PC-3 (cell line): ENCODE measurements around the gene ZC3H12A. TPM values are rescaled to one million over a fixed set of nuclear protein-coding genes. Genes with fewer than 3 reads are reported as not detected.

ENCODE experiments used
- ATAC-seq: fragments of 200-7000 bp; cut with Tn5 transposase; 2 replicates; pipeline ENCODE4 v1.9.1; 2020; ENCODE audit warnings: mild to moderate bottlenecking, moderate library complexity
- BruUV-seq: library from RNA; stranded (reverse); fragments of 400-500 nt; replicated peaks from 2 replicates; lab custom pipeline; 2021; lab: Mats Ljungman, UMichigan
- CTCF ChIA-PET: fragments of 300-600 bp; sonication (Branson Sonifier 250); formaldehyde crosslinking; loops from one replicate; lab custom pipeline; 2022; ENCODE audit warnings: antibody characterized with exemption; lab: Charles Lee
- POLR2A ChIA-PET: fragments of 300-600 bp; sonication (Branson Sonifier 250); formaldehyde crosslinking; loops from one replicate; lab custom pipeline; 2022; ENCODE audit warnings: antibody characterized with exemption; ENCODE audit not compliant: unreplicated experiment; lab: Charles Lee
- DNase-seq: peaks from one replicate; pipeline ENCODE4 v3.0.0-alpha.2; 2015
- H2AFZ ChIP-seq: fragments of 300-600 bp; sonication (generic); 2 replicates; pipeline ENCODE4 v1.6.0; 2016; ENCODE audit warnings: antibody characterized with exemption, low read length
- H3F3A ChIP-seq: fragments of 300-600 bp; sonication (generic); one replicate; pipeline ENCODE4 v1.6.0; 2017; ENCODE audit warnings: antibody characterized with exemption, low read length, control low read depth, mild to moderate bottlenecking; ENCODE audit not compliant: unreplicated experiment
- H3K27ac ChIP-seq: fragments of 300-600 bp; sonication (generic); 2 replicates; pipeline ENCODE4 v1.5.1; 2016; ENCODE audit warnings: mild to moderate bottlenecking, low read length
- H3K27me3 ChIP-seq: fragments of 300-600 bp; sonication (generic); 2 replicates; pipeline ENCODE4 v1.6.1; 2016; ENCODE audit warnings: low read length, mixed read lengths
- H3K36me3 ChIP-seq: fragments of 300-600 bp; sonication (generic); 2 replicates; pipeline ENCODE4 v1.6.1; 2016; ENCODE audit warnings: low read depth, mixed run types, low read length, mixed read lengths
- H3K4me1 ChIP-seq: fragments of 300-600 bp; sonication (generic); 2 replicates; pipeline ENCODE4 v1.5.1; 2016; ENCODE audit warnings: low read length; ENCODE audit not compliant: insufficient read depth
- H3K4me2 ChIP-seq: fragments of 300-600 bp; sonication (generic); 2 replicates; pipeline ENCODE4 v1.6.0; 2016; ENCODE audit warnings: low read length
- H3K4me3 ChIP-seq: fragments of 300-600 bp; sonication (generic); 2 replicates; pipeline ENCODE4 v1.5.1; 2016; ENCODE audit warnings: mild to moderate bottlenecking, low read length, mixed read lengths
- H3K79me2 ChIP-seq: fragments of 300-600 bp; sonication (generic); 2 replicates; pipeline ENCODE4 v1.6.1; 2017; ENCODE audit warnings: low read length, mixed read lengths
- H3K9ac ChIP-seq: fragments of 300-600 bp; sonication (generic); 2 replicates; pipeline ENCODE4 v1.6.0; 2016; ENCODE audit warnings: mild to moderate bottlenecking, low read length
- H3K9me2 ChIP-seq: fragments of 300-600 bp; sonication (generic); replicated peaks from 2 replicates; pipeline ENCODE4 v1.6.1; 2016; ENCODE audit warnings: mixed run types, low read length, mixed read lengths
- H3K9me3 ChIP-seq: fragments of 300-600 bp; sonication (generic); 2 replicates; pipeline ENCODE4 v1.6.1; 2016; ENCODE audit warnings: low read length, mixed read lengths
- H4K20me1 ChIP-seq: fragments of 300-600 bp; sonication (generic); 2 replicates; pipeline ENCODE4 v1.6.1; 2016; ENCODE audit warnings: low read length, mixed read lengths
- CTCF ChIP-seq: fragments of 300-600 bp; sonication (generic); conservative IDR thresholded peaks from 2 replicates; pipeline ENCODE4 v1.5.1; 2017; ENCODE audit warnings: antibody characterized with exemption, low read depth, mild to moderate bottlenecking, low read length
- EZH2 ChIP-seq: fragments of 300-600 bp; sonication (generic); IDR thresholded peaks from one replicate; pipeline ENCODE4 v1.6.1; 2017; ENCODE audit warnings: antibody characterized with exemption, mild to moderate bottlenecking, low read length; ENCODE audit not compliant: unreplicated experiment
- EZH2phosphoT487 ChIP-seq: fragments of 300-600 bp; sonication (generic); IDR thresholded peaks from 2 replicates; pipeline ENCODE4 v1.6.1; 2018; ENCODE audit warnings: mild to moderate bottlenecking, antibody characterized with exemption, low read length, borderline replicate concordance
- intact Hi-C: fragments of 100-400 bp; cut with micrococcal nuclease; formaldehyde crosslinking; loops from 2 replicates; pipeline ENCODE4 v1.9.0; 2023
- total RNA-seq: library from RNA; depleted of rRNA; stranded (reverse); fragments of >200 nt; gene quantifications from 2 replicates; pipeline ENCODE4 v1.2.3, GENCODE V29; 2014

Gene ZC3H12A
- total RNA-seq, 1 experiment from 2014 or later = 45.3 TPM

GRCh38 chr1:37471345-37472231 lies 2.8 kb upstream of the ZC3H12A start:
- Histone ChIP-seq H3K4me3 (peak overlapping the region; percentile 52), H3K27me3 (no peaks in the 10 kb centered on the region), H3F3A (no peaks in the 10 kb centered on the region), H3K79me2 (peaks cover 42% of the 10 kb centered on the region), H4K20me1 (peaks cover 16% of the 10 kb centered on the region), H3K9me2 (no peaks in the 10 kb centered on the region), H3K4me1 (peaks cover 30% of the 10 kb centered on the region), H3K4me2 (peak overlapping the region; percentile 97), H2AFZ (peak overlapping the region; percentile 56), H3K27ac (peak overlapping the region; percentile 67), H3K9me3 (no peaks in the 10 kb centered on the region), H3K36me3 (0 out of 2 replicates have a peak, but pooled peaks cover 5% of the 10 kb centered on the region), H3K9ac (peak overlapping the region; percentile 37; the same call in 1 of the 2 replicates)
- intact Hi-C loops = loop anchor here (5.0 kb wide), 1 partner anchor 221 kb away; the partner anchor contains the start of gene CDCA8
- TF ChIP-seq EZH2phosphoT487 (no peak), EZH2 (no peak), CTCF (no peak)
- ATAC-seq (peak; percentile 60), DNase-seq (peak; percentile 82)
- POLR2A ChIA-PET = no interaction called here
- no TSS peak for BruUV-seq
- CTCF ChIA-PET = no interaction called here

GRCh38 chr1:37472281-37472680 lies 2.1 kb upstream of the ZC3H12A start:
- H2AFZ ChIP-seq = no peak overlapping the region
- DNase-seq (no peak), ATAC-seq (no peak)
- no peak overlapping the region for H3K4me3 ChIP-seq
- H3K9ac ChIP-seq = no peak overlapping the region
- H4K20me1 ChIP-seq = peaks cover 16% of the 10 kb centered on the region
- H3K79me2 ChIP-seq = peaks cover 49% of the 10 kb centered on the region
- peak overlapping the region; percentile 67 for H3K27ac ChIP-seq
- BruUV-seq = no TSS peak
- H3K36me3 ChIP-seq = peaks cover 5% of the 10 kb centered on the region; the same call in 1 of the 2 replicates
- H3K9me3 ChIP-seq = no peaks in the 10 kb centered on the region
- peak overlapping the region; percentile 97 for H3K4me2 ChIP-seq
- ChIA-PET POLR2A (no interaction called here), CTCF (no interaction called here)
- no peaks in the 10 kb centered on the region for H3K9me2 ChIP-seq
- TF ChIP-seq EZH2phosphoT487 (no peak), EZH2 (no peak)
- no peaks in the 10 kb centered on the region for H3F3A ChIP-seq
- no peaks in the 10 kb centered on the region for H3K27me3 ChIP-seq
- intact Hi-C loops = loop anchor here (5.0 kb wide), 1 partner anchor 220 kb away; the partner anchor contains the start of gene CDCA8
- peaks cover 36% of the 10 kb centered on the region for H3K4me1 ChIP-seq

DNA sequence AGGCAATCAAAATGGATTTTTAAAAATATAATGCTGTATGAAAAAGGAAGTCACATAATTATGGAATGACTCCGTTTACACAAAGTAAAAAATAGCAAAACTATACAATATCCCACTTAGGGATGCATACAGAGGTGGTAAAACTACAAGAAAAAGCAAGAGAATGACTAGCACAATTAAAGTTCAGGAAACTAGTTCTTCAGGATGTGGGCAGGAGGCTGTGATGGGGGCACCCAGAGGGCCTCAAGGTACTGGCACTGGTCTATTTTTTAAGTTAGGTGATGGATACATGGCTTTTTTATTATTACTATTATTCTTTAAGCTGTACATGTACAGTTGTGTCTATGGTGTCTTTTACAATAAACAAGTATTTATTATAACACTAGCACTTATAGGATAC lies 1.4 kb upstream of the ZC3H12A start:
- H3K4me1 ChIP-seq = peaks cover 44% of the 10 kb centered on the region

More for the DNA sequence above, 1.4 kb upstream of the ZC3H12A start:
- no peak overlapping the region for H3K9ac ChIP-seq
- H3F3A ChIP-seq = no peaks in the 10 kb centered on the region
- H3K27me3 ChIP-seq = no peaks in the 10 kb centered on the region
- POLR2A ChIA-PET = no interaction called here
- H3K4me3 ChIP-seq = peak overlapping the region; percentile 71
- intact Hi-C loops = loop anchor here (5.0 kb wide), 1 partner anchor 219 kb away; the partner anchor contains the start of gene CDCA8
- CTCF ChIA-PET = no interaction called here
- no TSS peak for BruUV-seq
- H3K79me2 ChIP-seq = peaks cover 56% of the 10 kb centered on the region
- no peaks in the 10 kb centered on the region for H3K9me3 ChIP-seq
- H3K36me3 ChIP-seq = peaks cover 7% of the 10 kb centered on the region; the same call in 1 of the 2 replicates
- H3K4me2 ChIP-seq = peak overlapping the region; percentile 97
- TF ChIP-seq CTCF = no peak
- TF ChIP-seq EZH2phosphoT487 = no peak
- TF ChIP-seq EZH2 = no peak
- H2AFZ ChIP-seq = no peak overlapping the region
- no peaks in the 10 kb centered on the region for H3K9me2 ChIP-seq
- DNase-seq (peak; percentile 35), ATAC-seq (no peak)
- H3K27ac ChIP-seq = 0 out of 2 replicates have a peak overlapping the region, but pooled peaks have one; percentile 5
- peaks cover 16% of the 10 kb centered on the region for H4K20me1 ChIP-seq
